SK-N-SH treated with all-trans-retinoic acid at 6 μM for 48 hours (cell line): ENCODE data around the gene FAM120A.

Experiments used
- ATAC-seq: fragments of 200-7000 bp; cut with Tn5 transposase; 3 replicates; pipeline ENCODE4 v1.9.1; 2020; ENCODE audit warnings: mild to moderate bottlenecking, moderate library complexity
- ARNTL ChIP-seq: fragments of 450-650 bp; formaldehyde crosslinking; IDR thresholded peaks from 2 replicates; pipeline ENCODE4 v1.5.0; 2020; ENCODE audit warnings: low read depth, mild to moderate bottlenecking, moderate library complexity, borderline replicate concordance
- BACH2 ChIP-seq: fragments of 250-450 bp; sonication (Bioruptor Pico); IDR thresholded peaks from 2 replicates; pipeline ENCODE4 v1.9.0; 2021; ENCODE audit warnings: mild to moderate bottlenecking, borderline replicate concordance
- CREB5 ChIP-seq: fragments of 250-450 bp; sonication (Bioruptor Pico); IDR thresholded peaks from 2 replicates; pipeline ENCODE4 v1.5.1; 2020; ENCODE audit warnings: low read depth, mild to moderate bottlenecking, moderate library complexity
- CSDC2 ChIP-seq: fragments of 250-450 bp; sonication (Bioruptor Pico); IDR thresholded peaks from 2 replicates; pipeline ENCODE4 v1.5.0; 2020; ENCODE audit warnings: mild to moderate bottlenecking, moderate library complexity
- CSRNP3 ChIP-seq: fragments of 250-450 bp; sonication (Bioruptor Pico); IDR thresholded peaks from 2 replicates; pipeline ENCODE4 v1.5.1; 2021; ENCODE audit warnings: mild to moderate bottlenecking, moderate library complexity
- GLIS3 ChIP-seq: fragments of 250-450 bp; sonication (Bioruptor Pico); IDR thresholded peaks from 2 replicates; pipeline ENCODE4 v1.5.0; 2020; ENCODE audit warnings: mild to moderate bottlenecking, moderate library complexity
- ISL1 ChIP-seq: fragments of 250-450 bp; sonication (Bioruptor Pico); IDR thresholded peaks from 2 replicates; pipeline ENCODE4 v2.1.2; 2022; ENCODE audit warnings: mild to moderate bottlenecking, moderate library complexity
- OSR1 ChIP-seq: fragments of 250-450 bp; sonication (Bioruptor Pico); IDR thresholded peaks from 2 replicates; pipeline ENCODE4 v1.8.0; 2022; ENCODE audit warnings: moderate library complexity, mild to moderate bottlenecking, inconsistent platforms
- PATZ1 ChIP-seq: fragments of 250-450 bp; sonication (Bioruptor Pico); IDR thresholded peaks from 2 replicates; pipeline ENCODE4 v1.8.0; 2020; ENCODE audit warnings: mild to moderate bottlenecking, moderate library complexity, borderline replicate concordance
- POU6F1 ChIP-seq: fragments of 250-450 bp; sonication (Bioruptor Pico); IDR thresholded peaks from 2 replicates; pipeline ENCODE4 v1.8.0; 2021; ENCODE audit warnings: low read depth, mild to moderate bottlenecking, moderate library complexity, borderline replicate concordance
- PPARA ChIP-seq: fragments of 250-450 bp; sonication (Bioruptor Pico); IDR thresholded peaks from 2 replicates; pipeline ENCODE4 v1.5.0; 2020; ENCODE audit warnings: mild to moderate bottlenecking, borderline replicate concordance
- RARB ChIP-seq: fragments of 250-450 bp; sonication (Bioruptor Pico); IDR thresholded peaks from 2 replicates; pipeline ENCODE4 v1.8.0; 2021; ENCODE audit warnings: mild to moderate bottlenecking, moderate library complexity
- SNAI2 ChIP-seq: fragments of 250-450 bp; sonication (Bioruptor Pico); IDR thresholded peaks from 2 replicates; pipeline ENCODE4 v1.5.0; 2020; ENCODE audit warnings: mild to moderate bottlenecking, moderate library complexity
- TCF4 ChIP-seq: fragments of 250-450 bp; sonication (Bioruptor Pico); IDR thresholded peaks from 2 replicates; pipeline ENCODE4 v1.8.0; 2021; ENCODE audit warnings: mild to moderate bottlenecking, moderate library complexity, borderline replicate concordance
- TOX ChIP-seq: fragments of 250-450 bp; sonication (Bioruptor Pico); IDR thresholded peaks from 2 replicates; pipeline ENCODE4 v1.8.0; 2021; ENCODE audit warnings: mild to moderate bottlenecking, moderate library complexity, borderline replicate concordance
- ZC3H10 ChIP-seq: fragments of 250-450 bp; sonication (Bioruptor Pico); IDR thresholded peaks from 2 replicates; pipeline ENCODE4 v1.5.1; 2021; ENCODE audit warnings: mild to moderate bottlenecking, moderate library complexity
- ZFP30 ChIP-seq: fragments of 450-650 bp; formaldehyde crosslinking; IDR thresholded peaks from 2 replicates; pipeline ENCODE4 v1.5.0; 2022; ENCODE audit warnings: mild to moderate bottlenecking, moderate library complexity
- ZNF565 ChIP-seq: fragments of 450-650 bp; formaldehyde crosslinking; conservative IDR thresholded peaks from 2 replicates; pipeline ENCODE4 v1.5.0; 2020; ENCODE audit warnings: low read depth, mild to moderate bottlenecking, moderate library complexity
- ZNF70 ChIP-seq: fragments of 450-650 bp; formaldehyde crosslinking; IDR thresholded peaks from 2 replicates; pipeline ENCODE4 v1.5.0; 2020; ENCODE audit warnings: mild to moderate bottlenecking, moderate library complexity
- ZNF8 ChIP-seq: fragments of 450-650 bp; formaldehyde crosslinking; IDR thresholded peaks from 2 replicates; pipeline ENCODE4 v1.5.0; 2020; ENCODE audit warnings: mild to moderate bottlenecking, moderate library complexity
- TF ChIP-seq, protein P1 (sequence below): fragments of 250-450 bp; sonication (Bioruptor Pico); IDR thresholded peaks from 2 replicates; pipeline ENCODE4 v1.5.0; 2020; ENCODE audit warnings: mild to moderate bottlenecking, moderate library complexity

Gene FAM120A

GRCh38 chr9:93541005-93541404 lies 89.5 kb downstream of the FAM120A start:
- no peak for ATAC-seq
- no peak for TF ChIP-seq SNAI2 (CRISPR knock-in tag)
- no peak for TF ChIP-seq ARNTL
- no peak for TF ChIP-seq RARB (CRISPR knock-in tag)
- no peak for TF ChIP-seq ZNF8 (CRISPR knock-in tag)
- TF ChIP-seq PATZ1 (CRISPR knock-in tag): no peak
- no peak for TF ChIP-seq TOX
- no peak for TF ChIP-seq CSRNP3 (CRISPR knock-in tag)
- TF ChIP-seq TCF4 (CRISPR knock-in tag): no peak
- no peak for TF ChIP-seq OSR1 (CRISPR knock-in tag)
- no peak for TF ChIP-seq ZFP30 (CRISPR knock-in tag)
- no peak for TF ChIP-seq ZNF70 (CRISPR knock-in tag)
- TF ChIP-seq ISL1 (CRISPR knock-in tag): no peak
- no peak for TF ChIP-seq ZC3H10 (CRISPR knock-in tag)
- no peak for TF ChIP-seq CSDC2
- TF ChIP-seq, protein P1, sequence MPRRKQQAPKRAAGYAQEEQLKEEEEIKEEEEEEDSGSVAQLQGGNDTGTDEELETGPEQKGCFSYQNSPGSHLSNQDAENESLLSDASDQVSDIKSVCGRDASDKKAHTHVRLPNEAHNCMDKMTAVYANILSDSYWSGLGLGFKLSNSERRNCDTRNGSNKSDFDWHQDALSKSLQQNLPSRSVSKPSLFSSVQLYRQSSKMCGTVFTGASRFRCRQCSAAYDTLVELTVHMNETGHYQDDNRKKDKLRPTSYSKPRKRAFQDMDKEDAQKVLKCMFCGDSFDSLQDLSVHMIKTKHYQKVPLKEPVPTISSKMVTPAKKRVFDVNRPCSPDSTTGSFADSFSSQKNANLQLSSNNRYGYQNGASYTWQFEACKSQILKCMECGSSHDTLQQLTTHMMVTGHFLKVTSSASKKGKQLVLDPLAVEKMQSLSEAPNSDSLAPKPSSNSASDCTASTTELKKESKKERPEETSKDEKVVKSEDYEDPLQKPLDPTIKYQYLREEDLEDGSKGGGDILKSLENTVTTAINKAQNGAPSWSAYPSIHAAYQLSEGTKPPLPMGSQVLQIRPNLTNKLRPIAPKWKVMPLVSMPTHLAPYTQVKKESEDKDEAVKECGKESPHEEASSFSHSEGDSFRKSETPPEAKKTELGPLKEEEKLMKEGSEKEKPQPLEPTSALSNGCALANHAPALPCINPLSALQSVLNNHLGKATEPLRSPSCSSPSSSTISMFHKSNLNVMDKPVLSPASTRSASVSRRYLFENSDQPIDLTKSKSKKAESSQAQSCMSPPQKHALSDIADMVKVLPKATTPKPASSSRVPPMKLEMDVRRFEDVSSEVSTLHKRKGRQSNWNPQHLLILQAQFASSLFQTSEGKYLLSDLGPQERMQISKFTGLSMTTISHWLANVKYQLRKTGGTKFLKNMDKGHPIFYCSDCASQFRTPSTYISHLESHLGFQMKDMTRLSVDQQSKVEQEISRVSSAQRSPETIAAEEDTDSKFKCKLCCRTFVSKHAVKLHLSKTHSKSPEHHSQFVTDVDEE (CRISPR knock-in tag): no peak
- no peak for TF ChIP-seq POU6F1 (CRISPR knock-in tag)

- ATAC-seq: peak; percentile 57; the same call in 2 of the 3 replicates
- no peak for TF ChIP-seq ZNF8 (CRISPR knock-in tag)
- 0 out of 2 replicates have a peak, but pooled peaks have one; percentile 26 for TF ChIP-seq TCF4 (CRISPR knock-in tag)
- TF ChIP-seq OSR1 (CRISPR knock-in tag): no peak
- no peak for TF ChIP-seq BACH2
- TF ChIP-seq ISL1 (CRISPR knock-in tag): peak; percentile 54
- no peak for TF ChIP-seq ARNTL
- TF ChIP-seq ZFP30 (CRISPR knock-in tag): no peak
- no peak for TF ChIP-seq CSDC2
Observed at GRCh38 chr9:93541581-93542349, 90.3 kb downstream of the FAM120A start.

GRCh38 chr9:93543117-93543516 lies 91.6 kb downstream of the FAM120A start:
- ATAC-seq: no peak
- TF ChIP-seq ARNTL (no peak), PPARA (no peak), BACH2 (no peak), ZNF565 (CRISPR knock-in tag) (no peak), OSR1 (CRISPR knock-in tag) (no peak), TCF4 (CRISPR knock-in tag) (no peak), CREB5 (CRISPR knock-in tag) (no peak), ZFP30 (CRISPR knock-in tag) (no peak), POU6F1 (CRISPR knock-in tag) (no peak), GLIS3 (CRISPR knock-in tag) (no peak), ZNF70 (CRISPR knock-in tag) (no peak), RARB (CRISPR knock-in tag) (no peak), ZC3H10 (CRISPR knock-in tag) (no peak)
